Activated CD4-positive, alpha-beta T cell treated with anti-CD3 and anti-CD28 coated beads, Interleukin-2, amount 50 U/mL, for 1 hour (primary cell): ENCODE data around the gene ASB3.
A peak's percentile ranks its signal among the peaks of the same experiment; 100 is the strongest.
"Not testable (repeated sequence)": the region's sequence is repeated elsewhere in the genome, so short reads cannot be mapped to it uniquely, and the experiment has no call there.

ENCODE experiments used
- DNase-seq: peaks from one replicate; pipeline ENCODE4 v3.0.0-alpha.2; 2020

Gene ASB3

GRCh38 chr2:53786705-53787613, at the start of gene ASB3, which contains the start of gene ERLEC1:
ASB3 (minus strand) TSS chr2:53786953; CDS start chr2:53765572, 21,381 bp downstream.
ERLEC1 (plus strand) TSS chr2:53787044; CDS start chr2:53787211, 167 bp downstream.
- DNase-seq: peak; percentile 85

GRCh38 chr2:53829980-53830290, 43.2 kb upstream of the ASB3 start:
- DNase-seq: not testable (repeated sequence)

- DNase-seq: no peak
Observed at GRCh38 chr2:53829273-53829979, 42.7 kb upstream of the ASB3 start.

- DNase-seq: no peak
Observed at GRCh38 chr2:53828331-53828730, 41.6 kb upstream of the ASB3 start.

GRCh38 chr2:53827398-53828175, 40.8 kb upstream of the ASB3 start:
- DNase-seq: no peak

GRCh38 chr2:53826587-53827397, 40.0 kb upstream of the ASB3 start:
- no peak for DNase-seq

- no peak for DNase-seq
Observed at GRCh38 chr2:53826030-53826410, 39.3 kb upstream of the ASB3 start.

- DNase-seq: not testable (repeated sequence)
Observed at GRCh38 chr2:53823639-53824038, 36.9 kb upstream of the ASB3 start.

- no peak for DNase-seq
Observed at GRCh38 chr2:53821810-53822209, 35.1 kb upstream of the ASB3 start.

- no peak for DNase-seq
Observed at GRCh38 chr2:53820711-53821110, 34.0 kb upstream of the ASB3 start.

GRCh38 chr2:53820048-53820447, 33.3 kb upstream of the ASB3 start:
- no peak for DNase-seq

GRCh38 chr2:53819634-53820033, 32.9 kb upstream of the ASB3 start:
- DNase-seq: no peak

GRCh38 chr2:53818854-53819435, 32.2 kb upstream of the ASB3 start:
- no peak for DNase-seq

GRCh38 chr2:53813151-53813550, 26.4 kb upstream of the ASB3 start:
- DNase-seq: no peak

- no peak for DNase-seq
Observed at GRCh38 chr2:53811601-53812000, 24.8 kb upstream of the ASB3 start.

GRCh38 chr2:53802617-53803151, 15.9 kb upstream of the ASB3 start:
- no peak for DNase-seq

GRCh38 chr2:53801547-53801946, 14.8 kb upstream of the ASB3 start:
- no peak for DNase-seq

GRCh38 chr2:53793821-53794220, 7.1 kb upstream of the ASB3 start:
- no peak for DNase-seq

- no peak for DNase-seq
Observed at GRCh38 chr2:53793261-53793660, 6.5 kb upstream of the ASB3 start.

- DNase-seq: no peak
Observed at GRCh38 chr2:53787614-53788289, 999 bp upstream of the ASB3 start.

- DNase-seq: peak; percentile 18
Observed at GRCh38 chr2:53786352-53786704, 425 bp downstream of the ASB3 start.
